ENCODE results near the gene PTPN14.
"Not testable (repeated sequence)": the region's sequence is repeated elsewhere in the genome, so short reads cannot be mapped to it uniquely, and the experiment has no call there.

The PTPN14 gene

DNA sequence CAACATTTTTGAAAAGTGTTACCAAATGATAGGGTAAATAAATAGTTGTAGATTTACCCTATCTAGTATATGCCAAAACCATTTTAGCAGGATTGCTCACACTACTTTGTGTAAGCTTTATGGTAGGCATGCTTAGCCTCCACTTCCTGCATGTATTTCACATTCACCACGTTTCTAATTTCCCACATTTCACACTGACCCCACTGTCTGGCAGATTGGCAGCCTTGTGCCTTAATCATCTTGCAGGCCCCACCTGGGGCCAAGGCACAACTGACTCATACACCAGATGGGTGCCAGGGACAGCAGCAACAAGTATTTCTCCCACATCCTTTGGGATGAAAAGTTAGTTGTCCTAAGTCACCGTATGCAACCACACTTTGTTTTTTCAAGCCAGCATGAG, 30.4 kb upstream of the PTPN14 start:
- no peaks in the 10 kb centered on the region for H3K27me3 ChIP-seq (ENCODE audit: insufficient read depth, low read length)
- no peak overlapping the region for H3K4me3 ChIP-seq (ENCODE audit: low read length)
- no peak overlapping the region for H3K27ac ChIP-seq (ENCODE audit: low read length)
- peaks cover 9% of the 10 kb centered on the region for H3K4me1 ChIP-seq (ENCODE audit: insufficient read depth, low read length)
- no peaks in the 10 kb centered on the region for H3K36me3 ChIP-seq (ENCODE audit: insufficient read depth, low read depth, low read length)
- H3K9me3 ChIP-seq (ENCODE audit: insufficient read depth, low read depth, low read length) = peaks cover 3% of the 10 kb centered on the region; the same call in 1 of the 2 replicates
- no peak overlapping the region for H3K9ac ChIP-seq (ENCODE audit: low read depth, low read length)

DNA sequence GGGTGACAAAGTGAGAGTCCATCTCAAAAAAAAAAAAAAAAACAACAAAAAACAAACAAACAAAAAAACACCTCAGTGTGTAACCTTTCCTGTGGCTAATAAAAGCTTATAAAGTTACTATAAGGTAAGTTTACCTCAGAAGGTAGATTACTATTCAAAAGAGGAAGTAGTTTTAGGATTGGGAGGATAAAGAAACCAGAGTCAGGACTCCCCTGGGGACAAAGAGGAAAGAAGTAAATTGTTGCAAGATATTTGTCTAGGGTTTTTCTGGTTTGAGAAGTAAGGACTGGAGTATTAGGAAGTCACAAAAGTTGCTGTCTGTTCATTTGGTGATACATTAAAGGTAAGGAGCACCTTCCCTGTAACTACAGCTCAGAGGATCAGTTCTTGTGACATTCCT, 27.8 kb upstream of the PTPN14 start:
- H3K27me3 ChIP-seq (ENCODE audit: insufficient read depth, low read length) = no peaks in the 10 kb centered on the region
- no peak overlapping the region for H3K4me3 ChIP-seq (ENCODE audit: low read length)
- no peak overlapping the region for H3K27ac ChIP-seq (ENCODE audit: low read length)
- H3K4me1 ChIP-seq (ENCODE audit: insufficient read depth, low read length) = peaks cover 9% of the 10 kb centered on the region
- no peaks in the 10 kb centered on the region for H3K36me3 ChIP-seq (ENCODE audit: insufficient read depth, low read depth, low read length)
- H3K9me3 ChIP-seq (ENCODE audit: insufficient read depth, low read depth, low read length) = peaks cover 17% of the 10 kb centered on the region
- H3K9ac ChIP-seq (ENCODE audit: low read depth, low read length) = no peak overlapping the region

DNA sequence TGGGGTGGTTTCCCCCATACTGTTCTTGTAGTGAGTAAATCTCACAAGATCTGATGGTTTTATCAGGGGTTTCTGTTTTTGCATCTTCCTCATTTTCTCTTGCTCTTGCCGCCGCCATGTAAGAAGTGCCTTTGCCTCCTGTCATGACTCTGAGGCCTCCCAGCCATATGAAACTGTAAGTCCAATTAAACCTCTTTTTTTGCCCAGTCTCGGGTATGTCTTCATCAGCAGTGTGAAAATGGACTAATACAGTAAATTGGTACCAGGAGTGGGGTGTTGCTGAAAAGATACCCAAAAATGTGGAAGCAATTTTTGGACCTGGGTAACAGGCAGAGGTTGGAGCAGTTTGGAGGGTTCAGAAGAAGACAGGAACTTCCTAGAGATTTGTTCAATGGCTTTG, 24.7 kb upstream of the PTPN14 start:
- not testable (repeated sequence) for H3K9ac ChIP-seq (ENCODE audit: low read depth, low read length); H3K36me3 ChIP-seq (ENCODE audit: insufficient read depth, low read depth, low read length); H3K4me1 ChIP-seq (ENCODE audit: insufficient read depth, low read length); H3K4me3 ChIP-seq (ENCODE audit: low read length); H3K27me3 ChIP-seq (ENCODE audit: insufficient read depth, low read length); H3K27ac ChIP-seq (ENCODE audit: low read length)
- H3K9me3 ChIP-seq (ENCODE audit: insufficient read depth, low read depth, low read length) = peaks cover 17% of the 10 kb centered on the region

DNA sequence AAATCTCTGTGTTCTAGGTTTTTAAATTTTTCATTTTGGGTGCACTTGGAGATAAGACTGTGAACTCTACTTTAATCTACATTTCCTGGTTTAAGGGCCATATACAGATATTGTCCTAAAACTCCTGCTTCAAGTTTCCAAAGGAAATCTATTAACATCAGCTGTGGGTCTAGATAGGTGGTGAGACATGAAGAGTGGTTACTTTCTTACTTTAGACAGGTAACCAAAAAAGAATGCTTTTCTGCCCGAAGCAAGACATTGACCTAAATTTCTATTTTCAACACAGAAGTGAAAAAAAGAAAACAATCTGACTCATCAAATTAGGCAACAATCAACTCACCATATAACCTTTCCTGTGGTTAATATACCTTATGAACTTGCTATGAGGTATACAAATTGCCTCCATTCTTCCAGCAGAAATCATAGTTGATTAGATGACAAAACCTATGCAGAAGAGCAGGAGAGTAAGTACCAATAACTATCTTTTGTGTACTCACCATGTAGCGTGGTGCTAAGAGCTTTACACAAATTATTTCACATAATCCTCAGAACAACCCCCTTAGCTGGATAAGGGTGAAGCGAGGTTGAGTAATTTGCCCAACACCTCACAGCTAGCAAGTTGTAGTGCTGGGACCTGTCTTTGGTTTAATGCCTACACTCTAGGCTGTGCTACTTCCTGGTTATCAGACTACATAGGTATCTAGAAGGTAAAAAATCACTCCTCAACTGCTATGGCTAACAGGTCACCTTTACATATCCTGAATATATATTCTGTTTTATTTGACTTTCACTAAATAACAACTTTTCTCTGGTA, 23.4 kb upstream of the PTPN14 start:
- no peaks in the 10 kb centered on the region for H3K36me3 ChIP-seq (ENCODE audit: insufficient read depth, low read depth, low read length)
- no peaks in the 10 kb centered on the region for H3K27me3 ChIP-seq (ENCODE audit: insufficient read depth, low read length)
- H3K9me3 ChIP-seq (ENCODE audit: insufficient read depth, low read depth, low read length) = peaks cover 17% of the 10 kb centered on the region
- no peak overlapping the region for H3K9ac ChIP-seq (ENCODE audit: low read depth, low read length)
- H3K4me1 ChIP-seq (ENCODE audit: insufficient read depth, low read length) = no peaks in the 10 kb centered on the region
- H3K4me3 ChIP-seq (ENCODE audit: low read length) = no peak overlapping the region
- no peak overlapping the region for H3K27ac ChIP-seq (ENCODE audit: low read length)

DNA sequence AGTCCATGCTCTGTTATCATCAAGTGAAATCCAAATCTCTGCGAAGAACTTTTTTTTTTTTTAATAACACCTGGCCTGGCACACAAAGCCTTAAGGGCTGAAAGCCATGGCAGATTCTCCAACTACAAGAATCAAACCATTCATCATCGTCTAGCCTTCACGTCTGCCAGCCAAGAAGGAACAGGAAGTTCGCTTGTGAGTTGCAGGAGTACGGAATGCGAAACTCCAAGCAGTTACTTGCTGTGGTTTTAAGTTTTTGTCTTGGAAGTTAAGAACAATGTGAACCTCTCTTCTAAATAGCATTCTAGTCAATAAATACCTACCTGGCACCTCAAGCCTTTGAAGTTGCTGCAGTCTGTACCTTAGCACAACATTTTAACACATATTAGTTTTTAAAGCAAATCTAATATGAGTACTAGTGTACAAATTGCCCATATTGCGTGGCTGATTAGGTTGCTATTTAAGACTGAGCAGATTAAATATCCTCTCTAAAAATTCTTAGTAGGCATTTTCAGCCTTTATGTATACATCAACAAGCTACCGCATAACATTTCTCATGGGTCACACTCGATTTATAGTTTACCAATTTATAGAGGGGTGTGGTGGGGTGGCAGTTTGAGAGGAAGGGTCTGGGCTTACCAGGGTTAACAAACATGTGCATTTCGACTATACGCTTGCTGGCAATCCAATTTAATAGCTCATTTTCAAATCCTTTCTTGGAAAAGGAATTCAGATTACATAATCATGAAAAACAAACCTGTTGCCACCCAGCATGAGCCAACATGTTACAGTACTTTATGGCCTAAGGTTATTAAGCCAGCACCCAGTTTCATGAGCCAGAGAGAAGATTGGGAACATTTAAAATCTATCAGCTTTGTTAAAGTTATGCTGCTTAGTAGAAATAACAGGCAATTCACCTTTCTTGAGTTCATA, 22.2 kb upstream of the PTPN14 start:
- H3K4me3 ChIP-seq (ENCODE audit: low read length) = no peak overlapping the region
- no peak overlapping the region for H3K27ac ChIP-seq (ENCODE audit: low read length)

DNA sequence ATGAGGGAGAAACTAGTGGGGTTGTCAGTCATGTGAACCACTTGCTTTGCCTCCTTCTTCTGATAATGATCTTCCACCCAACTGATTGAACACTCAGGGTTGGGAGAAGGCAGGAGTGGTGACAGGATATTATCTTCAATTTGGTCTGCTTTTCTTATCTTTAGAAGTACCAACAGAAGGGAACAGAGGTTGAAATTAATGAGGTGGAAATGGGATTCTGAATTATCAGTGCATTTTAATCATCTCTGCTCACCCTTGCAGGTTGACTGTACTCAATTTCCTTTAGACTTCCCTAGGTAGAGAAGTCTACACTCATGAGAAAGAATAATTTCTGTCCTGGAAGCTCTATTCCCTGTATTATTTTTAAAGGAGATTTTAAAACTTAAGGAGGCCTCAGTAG, 19.9 kb upstream of the PTPN14 start:
- Histone ChIP-seq H3K4me1 (ENCODE audit: insufficient read depth, low read length) (no peaks in the 10 kb centered on the region), H3K27ac (ENCODE audit: low read length) (no peak overlapping the region), H3K36me3 (ENCODE audit: insufficient read depth, low read depth, low read length) (no peaks in the 10 kb centered on the region), H3K27me3 (ENCODE audit: insufficient read depth, low read length) (no peaks in the 10 kb centered on the region), H3K9me3 (ENCODE audit: insufficient read depth, low read depth, low read length) (peaks cover 9% of the 10 kb centered on the region), H3K9ac (ENCODE audit: low read depth, low read length) (no peak overlapping the region), H3K4me3 (ENCODE audit: low read length) (no peak overlapping the region)

More for the DNA sequence above, 22.2 kb upstream of the PTPN14 start:
- Histone ChIP-seq H3K36me3 (ENCODE audit: insufficient read depth, low read depth, low read length) (no peaks in the 10 kb centered on the region), H3K9ac (ENCODE audit: low read depth, low read length) (no peak overlapping the region), H3K9me3 (ENCODE audit: insufficient read depth, low read depth, low read length) (peaks cover 17% of the 10 kb centered on the region), H3K4me1 (ENCODE audit: insufficient read depth, low read length) (no peaks in the 10 kb centered on the region), H3K27me3 (ENCODE audit: insufficient read depth, low read length) (no peaks in the 10 kb centered on the region)

DNA sequence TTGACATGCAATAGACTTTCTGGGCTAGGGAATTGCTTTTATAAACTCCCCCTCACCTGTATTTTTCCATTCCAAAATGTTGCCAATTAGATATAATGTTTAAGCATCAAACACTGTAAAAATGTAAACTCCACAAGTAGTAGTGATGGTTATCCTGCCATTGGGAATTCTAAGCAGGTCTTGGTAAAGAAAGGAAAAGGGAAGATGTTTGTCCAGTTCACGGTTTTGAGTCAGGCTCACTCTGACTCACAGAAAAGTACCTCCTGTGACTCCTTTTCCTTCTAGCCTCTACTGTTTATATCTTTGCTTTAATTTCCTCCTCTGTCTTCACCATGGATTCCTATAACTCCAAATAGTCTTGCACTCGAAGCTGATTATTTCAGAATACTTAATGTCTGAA, 19.0 kb upstream of the PTPN14 start:
- Histone ChIP-seq H3K9me3 (ENCODE audit: insufficient read depth, low read depth, low read length) (0 out of 2 replicates have a peak, but pooled peaks cover under 1% of the 10 kb centered on the region), H3K9ac (ENCODE audit: low read depth, low read length) (no peak overlapping the region), H3K36me3 (ENCODE audit: insufficient read depth, low read depth, low read length) (no peaks in the 10 kb centered on the region), H3K27me3 (ENCODE audit: insufficient read depth, low read length) (no peaks in the 10 kb centered on the region), H3K4me3 (ENCODE audit: low read length) (no peak overlapping the region), H3K4me1 (ENCODE audit: insufficient read depth, low read length) (no peaks in the 10 kb centered on the region), H3K27ac (ENCODE audit: low read length) (no peak overlapping the region)

DNA sequence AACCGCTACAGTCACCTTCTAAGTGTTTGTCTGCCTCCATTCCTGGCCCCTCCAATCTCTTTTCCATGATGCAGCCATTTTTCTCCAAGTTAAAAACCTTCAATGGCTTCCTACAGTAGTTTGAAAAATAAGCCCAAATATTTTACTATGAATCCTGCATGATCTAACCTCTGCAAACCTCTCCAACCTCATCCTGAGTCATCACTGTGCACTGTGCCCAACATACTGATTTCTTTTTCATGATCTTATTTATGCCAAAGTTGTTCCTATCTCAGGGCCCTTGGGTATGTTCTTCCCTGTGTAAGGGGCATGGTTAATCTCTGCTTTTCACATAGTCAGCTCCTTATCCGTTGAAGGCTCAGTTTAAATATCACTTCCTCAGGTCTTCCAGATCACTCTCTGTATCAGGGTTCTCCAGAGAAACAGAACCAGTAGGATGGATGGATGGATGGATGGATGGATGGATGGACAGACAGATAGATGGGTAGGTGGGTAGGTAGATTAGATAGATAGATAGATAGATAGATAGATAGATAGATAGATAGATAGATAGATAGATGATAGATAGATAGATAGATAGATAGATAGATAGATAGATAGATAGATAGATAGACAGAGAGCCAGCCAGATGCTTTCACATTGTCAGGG, 18.1 kb upstream of the PTPN14 start:
- no peak overlapping the region for H3K27ac ChIP-seq (ENCODE audit: low read length)
- H3K36me3 ChIP-seq (ENCODE audit: insufficient read depth, low read depth, low read length) = no peaks in the 10 kb centered on the region
- no peaks in the 10 kb centered on the region for H3K27me3 ChIP-seq (ENCODE audit: insufficient read depth, low read length)
- H3K9ac ChIP-seq (ENCODE audit: low read depth, low read length) = no peak overlapping the region
- H3K4me3 ChIP-seq (ENCODE audit: low read length) = no peak overlapping the region
- no peaks in the 10 kb centered on the region for H3K4me1 ChIP-seq (ENCODE audit: insufficient read depth, low read length)
- no peaks in the 10 kb centered on the region for H3K9me3 ChIP-seq (ENCODE audit: insufficient read depth, low read depth, low read length)

DNA sequence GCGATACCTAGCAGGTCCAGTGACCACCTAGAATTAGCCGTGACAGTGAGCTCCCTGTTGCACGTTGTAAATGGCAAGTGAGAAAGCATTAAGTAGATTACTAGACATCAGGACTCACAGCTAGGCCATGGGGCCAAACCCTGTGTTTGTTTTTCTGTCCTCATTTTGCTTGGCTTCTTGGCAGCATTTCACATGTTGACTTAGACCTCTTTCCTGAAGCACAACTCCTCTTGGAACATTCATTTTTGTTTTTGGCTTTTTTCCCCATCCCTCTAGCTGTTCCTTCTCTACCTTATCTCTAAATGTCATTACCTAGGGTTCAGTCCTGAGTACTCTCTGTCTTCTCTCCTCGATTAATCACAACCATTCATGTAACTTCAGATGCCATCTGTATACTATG, 16.9 kb upstream of the PTPN14 start:
- Histone ChIP-seq H3K4me1 (ENCODE audit: insufficient read depth, low read length) (no peaks in the 10 kb centered on the region), H3K27ac (ENCODE audit: low read length) (no peak overlapping the region), H3K4me3 (ENCODE audit: low read length) (no peak overlapping the region)

DNA sequence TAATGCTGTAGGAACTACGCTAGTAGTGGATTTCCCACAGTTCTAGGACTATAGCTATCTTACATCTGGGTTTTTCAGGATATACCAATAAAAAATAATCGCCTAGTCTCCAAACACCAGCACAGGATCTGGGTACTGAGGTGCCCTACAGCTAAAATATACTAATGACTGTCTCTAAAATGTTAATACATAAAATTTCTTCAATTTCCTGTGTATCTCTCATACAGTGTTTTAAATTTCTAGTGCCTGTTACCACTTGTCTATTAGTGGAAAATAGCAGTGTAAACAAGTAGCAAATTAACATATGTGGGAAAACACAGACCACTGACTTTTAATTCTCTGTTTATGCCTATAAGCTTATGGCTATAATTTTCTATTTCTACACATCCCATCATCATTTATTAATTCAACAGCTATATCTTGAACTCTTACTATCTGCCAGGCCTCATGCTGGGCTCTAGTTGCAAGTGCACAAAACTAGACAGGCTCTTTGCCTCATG, 16.1 kb upstream of the PTPN14 start:
- Histone ChIP-seq H3K4me1 (ENCODE audit: insufficient read depth, low read length) (no peaks in the 10 kb centered on the region), H3K9ac (ENCODE audit: low read depth, low read length) (no peak overlapping the region), H3K27me3 (ENCODE audit: insufficient read depth, low read length) (no peaks in the 10 kb centered on the region), H3K27ac (ENCODE audit: low read length) (no peak overlapping the region), H3K9me3 (ENCODE audit: insufficient read depth, low read depth, low read length) (no peaks in the 10 kb centered on the region), H3K4me3 (ENCODE audit: low read length) (no peak overlapping the region), H3K36me3 (ENCODE audit: insufficient read depth, low read depth, low read length) (no peaks in the 10 kb centered on the region)

More for the DNA sequence above, 16.9 kb upstream of the PTPN14 start:
- no peaks in the 10 kb centered on the region for H3K36me3 ChIP-seq (ENCODE audit: insufficient read depth, low read depth, low read length)
- no peak overlapping the region for H3K9ac ChIP-seq (ENCODE audit: low read depth, low read length)
- no peaks in the 10 kb centered on the region for H3K9me3 ChIP-seq (ENCODE audit: insufficient read depth, low read depth, low read length)
- H3K27me3 ChIP-seq (ENCODE audit: insufficient read depth, low read length) = no peaks in the 10 kb centered on the region

Measured in iPS-20b (cell line).